ENCODE data around the gene OR10C1.
"Not testable (repeated sequence)": the region's sequence is repeated elsewhere in the genome, so short reads cannot be mapped to it uniquely, and the experiment has no call there.

OR10C1 gene, protein sequence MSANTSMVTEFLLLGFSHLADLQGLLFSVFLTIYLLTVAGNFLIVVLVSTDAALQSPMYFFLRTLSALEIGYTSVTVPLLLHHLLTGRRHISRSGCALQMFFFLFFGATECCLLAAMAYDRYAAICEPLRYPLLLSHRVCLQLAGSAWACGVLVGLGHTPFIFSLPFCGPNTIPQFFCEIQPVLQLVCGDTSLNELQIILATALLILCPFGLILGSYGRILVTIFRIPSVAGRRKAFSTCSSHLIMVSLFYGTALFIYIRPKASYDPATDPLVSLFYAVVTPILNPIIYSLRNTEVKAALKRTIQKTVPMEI

DNA sequence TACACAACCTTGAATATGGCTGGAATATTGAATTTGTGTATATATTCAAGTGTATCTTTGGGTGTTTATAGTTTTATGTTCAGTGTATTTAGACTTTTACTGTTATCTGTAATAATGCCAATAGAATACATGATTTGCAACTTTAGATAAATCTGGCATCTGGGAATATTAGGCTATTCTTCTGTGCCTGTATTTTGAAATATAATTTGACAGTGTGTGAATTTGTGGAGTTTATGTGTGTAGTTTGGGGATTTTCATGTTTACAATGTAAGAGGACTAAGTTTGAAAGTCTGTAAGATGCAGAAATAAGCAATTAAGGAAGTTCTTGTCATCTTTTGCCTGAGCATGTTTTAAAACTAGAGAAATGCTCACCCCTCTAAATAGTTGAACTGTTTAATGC lies at the start of gene OR10C1:
OR10C1 (plus strand) TSS at position 301 of the 400 bp plus-strand sequence. CDS start 710 bp downstream, outside the sequence.
- Mint-ChIP-seq H3K27me3 (peaks cover 26% of the 10 kb centered on the region), H3K36me3 (no peaks in the 10 kb centered on the region), H3K4me3 (no peak within 1 kb of the TSS)

DNA sequence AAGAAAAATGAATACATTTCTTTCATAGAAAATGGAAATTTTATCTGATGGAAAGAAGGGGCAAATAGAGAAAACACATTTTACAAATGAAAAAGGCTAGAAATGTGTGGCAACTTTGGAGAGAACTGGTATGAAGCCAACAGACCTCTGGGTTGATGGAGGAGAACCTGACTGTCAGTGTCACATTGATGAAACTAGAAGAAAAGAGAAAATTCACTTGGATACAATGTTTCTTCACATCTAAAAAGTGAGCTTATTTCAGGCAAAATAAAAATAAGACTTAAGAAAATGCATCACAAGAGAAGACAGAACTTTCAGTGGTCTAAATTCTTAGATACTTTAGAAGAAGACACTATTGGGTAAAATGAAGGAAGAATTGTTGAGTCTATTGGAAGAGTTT lies 43.8 kb upstream of the OR10C1 start, which contains the start of gene OR12D2:
OR12D2 (plus strand) TSS at position 301 of the 400 bp plus-strand sequence. CDS start 1,069 bp downstream, outside the sequence.
- Mint-ChIP-seq H3K9me3 (peaks cover 3% of the 10 kb centered on the region), H3K36me3 (no peaks in the 10 kb centered on the region), H3K4me1 (no peaks in the 10 kb centered on the region), H3K4me3 (no peak within 1 kb of the TSS), H3K27ac (no peak within 1 kb of the TSS), H3K27me3 (peaks cover 43% of the 10 kb centered on the region)
- ATAC-seq, result no peak

More for the DNA sequence above, at the start of gene OR10C1:
- Mint-ChIP-seq H3K27ac (no peak within 1 kb of the TSS), H3K9me3 (no peaks in the 10 kb centered on the region), H3K4me1 (no peaks in the 10 kb centered on the region)
- no peak for ATAC-seq

DNA sequence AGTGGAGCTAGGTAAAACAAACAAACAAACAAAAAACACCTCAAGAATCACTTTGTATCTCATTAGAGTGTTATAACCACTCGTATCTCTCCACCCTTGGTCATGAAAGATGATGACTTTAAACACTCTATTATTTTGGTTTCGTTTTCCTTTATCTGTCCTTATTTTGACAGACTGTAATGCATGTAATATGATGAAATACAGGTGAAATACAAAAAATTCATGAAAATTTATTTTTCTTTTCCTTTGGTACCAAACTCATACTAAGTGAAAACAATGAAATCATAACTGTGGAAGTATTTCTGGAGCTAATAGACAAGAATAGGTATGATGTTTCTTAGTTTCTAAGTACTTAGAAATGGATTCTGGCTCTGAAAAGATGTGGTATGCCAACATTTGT lies 39.6 kb upstream of the OR10C1 start:
- peaks cover 3% of the 10 kb centered on the region for H3K9me3 Mint-ChIP-seq
- H3K4me3 Mint-ChIP-seq, result no peak overlapping the region
- H3K27ac Mint-ChIP-seq, result no peak overlapping the region
- H3K4me1 Mint-ChIP-seq, result no peaks in the 10 kb centered on the region
- peaks cover 51% of the 10 kb centered on the region for H3K27me3 Mint-ChIP-seq
- no peaks in the 10 kb centered on the region for H3K36me3 Mint-ChIP-seq
- no peak for ATAC-seq

DNA sequence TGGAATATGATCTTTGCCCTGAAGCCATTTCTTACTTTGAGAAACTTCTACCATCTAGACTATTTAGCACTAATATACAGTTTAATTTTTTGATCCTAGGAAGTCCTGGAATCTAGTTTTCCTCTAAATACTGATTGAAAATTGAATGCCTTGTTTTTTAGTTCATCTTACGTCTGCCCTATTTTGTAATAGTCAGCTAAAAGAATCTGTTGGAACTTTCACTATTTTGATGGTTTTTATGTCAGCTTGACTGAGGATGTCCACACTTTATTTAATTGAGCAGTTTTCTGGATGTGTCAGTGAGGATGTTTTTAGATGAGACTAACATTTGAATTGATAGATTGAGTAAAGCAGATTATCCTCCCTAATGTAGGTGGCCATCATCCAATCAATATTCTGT lies 35.3 kb upstream of the OR10C1 start:
- Mint-ChIP-seq H3K27me3 (peaks cover 38% of the 10 kb centered on the region), H3K4me1 (no peaks in the 10 kb centered on the region), H3K27ac (no peak overlapping the region), H3K36me3 (no peaks in the 10 kb centered on the region), H3K9me3 (peaks cover 4% of the 10 kb centered on the region), H3K4me3 (no peak overlapping the region)
- no peak for ATAC-seq

DNA sequence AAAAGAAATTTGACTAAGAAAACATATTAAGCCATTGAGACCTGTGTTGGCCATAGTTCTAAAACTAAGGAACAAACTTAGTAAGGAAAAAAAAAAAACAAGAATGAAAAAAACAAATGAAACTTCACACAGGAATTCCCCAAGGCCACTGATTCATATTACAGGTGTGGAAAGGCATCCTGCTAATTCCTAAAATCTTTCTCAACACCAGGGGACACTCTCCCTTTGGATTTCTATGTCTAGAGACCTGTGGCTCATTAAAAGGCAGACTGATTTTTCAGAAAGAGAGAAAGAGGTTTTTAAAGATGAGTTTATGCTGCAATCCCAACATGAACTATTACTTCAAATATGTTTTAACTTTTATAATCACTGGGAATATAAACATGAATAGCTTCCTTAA lies 24.5 kb upstream of the OR10C1 start, which contains the start of gene OR12D1:
OR12D1 (plus strand) TSS at position 341 of the 400 bp plus-strand sequence.
- no peak within 1 kb of the TSS for H3K27ac Mint-ChIP-seq
- ATAC-seq, result no peak
- peaks cover 32% of the 10 kb centered on the region for H3K27me3 Mint-ChIP-seq
- peaks cover 15% of the 10 kb centered on the region for H3K9me3 Mint-ChIP-seq
- no peaks in the 10 kb centered on the region for H3K36me3 Mint-ChIP-seq
- H3K4me1 Mint-ChIP-seq, result no peaks in the 10 kb centered on the region
- H3K4me3 Mint-ChIP-seq, result no peak within 1 kb of the TSS

DNA sequence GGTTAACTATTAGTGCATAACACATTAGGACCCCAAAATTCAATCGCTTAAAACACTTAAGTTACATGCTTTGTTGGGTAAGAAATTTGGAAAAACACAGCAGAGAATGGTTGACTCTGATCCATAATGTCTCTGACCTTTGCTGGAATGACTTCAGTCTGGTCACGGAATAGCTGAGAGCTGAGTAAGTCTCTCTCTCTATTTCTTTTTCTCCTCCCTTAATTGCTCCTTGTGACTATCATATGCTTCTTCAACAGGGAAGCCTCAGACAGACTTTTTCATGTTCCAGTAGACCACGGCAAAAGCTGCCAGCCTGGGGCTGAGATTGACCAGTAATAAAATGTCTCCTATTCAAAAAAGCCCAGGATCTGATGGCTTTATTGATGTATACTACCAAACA lies 19.6 kb upstream of the OR10C1 start:
- no peak overlapping the region for H3K27ac Mint-ChIP-seq
- H3K9me3 Mint-ChIP-seq, result no peaks in the 10 kb centered on the region
- peaks cover 19% of the 10 kb centered on the region for H3K27me3 Mint-ChIP-seq
- H3K4me3 Mint-ChIP-seq, result no peak overlapping the region
- no peak for ATAC-seq
- H3K4me1 Mint-ChIP-seq, result no peaks in the 10 kb centered on the region
- no peaks in the 10 kb centered on the region for H3K36me3 Mint-ChIP-seq

DNA sequence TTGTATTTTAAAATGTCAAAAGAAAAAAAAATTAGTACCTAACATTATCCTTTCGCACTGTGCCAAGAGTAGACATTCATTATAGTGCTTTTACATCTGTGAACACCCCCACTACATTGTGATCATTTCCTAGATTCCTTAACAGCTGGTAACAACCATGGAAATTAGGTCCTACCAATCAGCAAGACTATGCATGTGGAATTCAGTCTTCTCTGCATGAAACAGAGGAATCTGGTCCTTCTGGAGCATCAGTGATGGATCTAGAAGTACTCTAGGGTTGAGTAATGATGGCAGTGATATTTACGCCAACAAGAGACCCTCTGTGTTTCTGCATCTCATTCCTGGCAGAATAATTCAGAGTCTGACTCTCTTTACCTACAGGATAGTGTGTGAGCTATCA lies 14.9 kb upstream of the OR10C1 start:
- H3K27me3 Mint-ChIP-seq, result peaks cover 28% of the 10 kb centered on the region
- H3K4me1 Mint-ChIP-seq, result no peaks in the 10 kb centered on the region
- H3K9me3 Mint-ChIP-seq, result no peaks in the 10 kb centered on the region
- no peaks in the 10 kb centered on the region for H3K36me3 Mint-ChIP-seq
- H3K4me3 Mint-ChIP-seq, result no peak overlapping the region
- ATAC-seq, result no peak
- H3K27ac Mint-ChIP-seq, result no peak overlapping the region

DNA sequence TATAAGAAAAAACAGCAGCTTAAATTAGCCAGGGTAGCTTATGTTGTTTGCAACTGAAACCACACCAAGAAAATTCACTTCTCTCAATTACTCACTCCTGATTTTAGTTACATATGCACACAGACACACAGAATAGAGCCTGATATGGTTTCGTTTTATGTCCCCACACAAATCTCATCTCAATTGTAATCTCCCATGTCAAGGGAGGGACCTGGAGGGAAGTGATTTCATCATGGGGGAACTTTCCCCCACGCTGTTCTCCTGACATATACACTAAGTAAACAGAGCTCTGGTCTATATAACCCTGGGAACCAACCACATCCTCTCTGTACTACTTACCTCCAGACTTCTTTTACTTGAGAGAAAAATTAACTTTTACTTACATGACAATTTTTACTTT lies 14.5 kb upstream of the OR10C1 start:
- Mint-ChIP-seq H3K36me3 (no peaks in the 10 kb centered on the region), H3K9me3 (no peaks in the 10 kb centered on the region), H3K27me3 (peaks cover 28% of the 10 kb centered on the region), H3K4me1 (no peaks in the 10 kb centered on the region), H3K27ac (no peak overlapping the region), H3K4me3 (no peak overlapping the region)
- ATAC-seq, result no peak

DNA sequence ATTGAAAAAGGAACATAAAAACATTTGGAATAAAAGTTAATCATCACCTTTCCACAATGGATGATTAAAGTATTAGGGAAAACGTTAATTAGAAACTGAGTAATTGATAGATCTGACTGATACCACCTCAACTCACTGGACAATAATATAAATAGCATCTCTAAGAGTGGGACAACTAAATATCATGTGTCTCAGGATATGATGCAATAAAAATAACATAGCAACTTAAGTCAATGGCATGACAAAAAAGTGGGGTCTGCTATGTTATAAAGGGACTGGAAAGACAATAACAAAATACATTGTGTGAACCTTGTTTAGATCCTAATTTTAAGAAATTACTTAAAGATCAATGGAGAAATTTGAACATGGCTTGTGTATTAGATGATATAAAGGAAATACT lies 14.0 kb upstream of the OR10C1 start:
- Mint-ChIP-seq H3K27ac (no peak overlapping the region), H3K27me3 (peaks cover 28% of the 10 kb centered on the region), H3K4me1 (no peaks in the 10 kb centered on the region), H3K4me3 (no peak overlapping the region), H3K36me3 (no peaks in the 10 kb centered on the region), H3K9me3 (no peaks in the 10 kb centered on the region)
- ATAC-seq, result no peak

DNA sequence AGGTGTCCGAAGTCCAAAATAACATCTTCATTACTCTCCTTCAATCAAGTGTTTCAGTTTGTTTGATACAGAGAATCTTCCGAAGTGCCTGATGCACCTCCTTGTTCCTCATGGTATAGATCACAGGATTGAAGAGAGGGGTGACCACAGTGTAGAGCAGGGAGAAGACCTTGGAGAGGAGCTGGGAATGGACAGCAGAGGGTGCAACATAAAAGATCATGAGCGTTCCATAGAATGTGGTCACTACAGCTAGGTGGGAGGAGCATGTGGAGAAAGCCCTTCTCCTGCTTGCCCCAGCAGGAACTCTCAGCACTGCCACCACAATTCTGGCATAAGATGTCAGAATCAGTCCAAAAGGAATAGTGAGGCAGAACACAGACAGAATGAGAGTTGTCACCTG lies 12.5 kb upstream of the OR10C1 start:
- Mint-ChIP-seq H3K4me3 (no peak overlapping the region), H3K27me3 (peaks cover 18% of the 10 kb centered on the region), H3K27ac (no peak overlapping the region), H3K4me1 (no peaks in the 10 kb centered on the region), H3K36me3 (no peaks in the 10 kb centered on the region), H3K9me3 (no peaks in the 10 kb centered on the region)
- no peak for ATAC-seq

DNA sequence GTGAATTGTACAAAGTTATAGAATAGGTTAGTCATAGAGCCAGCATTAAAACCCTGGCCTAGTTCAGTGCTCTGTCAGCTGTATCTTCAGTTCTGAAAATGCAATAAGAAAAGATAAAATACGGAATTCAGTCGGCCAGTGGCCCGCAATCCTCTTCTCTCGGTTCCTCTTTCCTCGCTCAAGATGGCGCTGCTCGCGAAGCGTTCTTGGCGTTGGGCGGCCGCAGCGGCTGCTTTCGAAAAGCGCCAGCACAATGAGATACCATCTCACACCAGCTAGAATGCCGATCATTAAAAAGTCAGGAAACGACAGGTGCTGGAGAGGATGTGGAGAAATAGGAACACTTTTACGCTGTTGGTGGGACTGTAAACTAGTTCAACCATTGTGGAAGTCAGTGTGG lies 2.4 kb upstream of the OR10C1 start:
- H3K36me3 Mint-ChIP-seq, ATAC-seq, H3K9me3 Mint-ChIP-seq, H3K4me1 Mint-ChIP-seq, H3K27ac Mint-ChIP-seq, H3K4me3 Mint-ChIP-seq: not testable (repeated sequence)
- peaks cover 30% of the 10 kb centered on the region for H3K27me3 Mint-ChIP-seq

DNA sequence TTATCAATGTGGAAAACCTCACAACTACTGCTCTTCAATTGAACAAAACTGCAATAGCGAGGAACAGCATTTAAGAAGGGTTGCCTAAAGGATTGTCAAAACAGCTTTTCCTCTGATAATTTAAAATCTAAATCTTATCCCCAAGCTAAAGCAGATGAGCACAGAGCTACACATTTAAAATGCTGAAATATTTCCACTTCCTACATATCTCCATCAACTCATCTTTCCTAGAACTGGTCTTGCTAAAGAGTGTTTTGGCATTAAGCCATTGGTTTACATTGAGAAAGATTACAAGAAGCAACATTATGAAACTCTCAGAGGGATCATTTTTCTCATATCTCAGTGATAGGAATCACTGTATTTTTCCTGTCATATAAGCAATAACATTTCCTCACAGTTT lies 3.6 kb downstream of the OR10C1 start:
- no peak for ATAC-seq
- H3K36me3 Mint-ChIP-seq, result no peaks in the 10 kb centered on the region
- H3K4me3 Mint-ChIP-seq, result no peak overlapping the region
- peaks cover 7% of the 10 kb centered on the region for H3K9me3 Mint-ChIP-seq
- no peaks in the 10 kb centered on the region for H3K4me1 Mint-ChIP-seq
- H3K27ac Mint-ChIP-seq, result no peak overlapping the region
- peaks cover 46% of the 10 kb centered on the region for H3K27me3 Mint-ChIP-seq

DNA sequence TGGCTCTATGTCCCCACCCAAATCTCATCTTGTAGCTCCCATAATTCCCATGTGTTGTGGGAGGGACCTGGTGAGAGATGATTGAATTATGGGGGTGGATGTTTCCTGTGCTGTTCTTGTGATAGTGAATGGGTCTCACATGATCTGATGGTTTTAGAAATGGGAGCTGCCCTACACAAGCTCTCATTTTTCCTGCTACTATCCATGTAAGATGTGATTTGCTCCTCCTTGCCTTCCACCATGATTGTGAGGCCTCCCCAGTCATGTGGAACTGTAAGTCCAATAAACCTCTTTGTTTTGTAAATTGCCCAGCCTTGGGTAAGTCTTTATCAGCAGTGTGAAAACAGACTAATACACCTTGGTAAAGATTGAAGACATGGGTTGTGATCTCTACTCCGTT lies 4.9 kb downstream of the OR10C1 start:
- ATAC-seq, H3K4me3 Mint-ChIP-seq, H3K9me3 Mint-ChIP-seq, H3K27ac Mint-ChIP-seq, H3K4me1 Mint-ChIP-seq, H3K36me3 Mint-ChIP-seq: not testable (repeated sequence)
- peaks cover 52% of the 10 kb centered on the region for H3K27me3 Mint-ChIP-seq

DNA sequence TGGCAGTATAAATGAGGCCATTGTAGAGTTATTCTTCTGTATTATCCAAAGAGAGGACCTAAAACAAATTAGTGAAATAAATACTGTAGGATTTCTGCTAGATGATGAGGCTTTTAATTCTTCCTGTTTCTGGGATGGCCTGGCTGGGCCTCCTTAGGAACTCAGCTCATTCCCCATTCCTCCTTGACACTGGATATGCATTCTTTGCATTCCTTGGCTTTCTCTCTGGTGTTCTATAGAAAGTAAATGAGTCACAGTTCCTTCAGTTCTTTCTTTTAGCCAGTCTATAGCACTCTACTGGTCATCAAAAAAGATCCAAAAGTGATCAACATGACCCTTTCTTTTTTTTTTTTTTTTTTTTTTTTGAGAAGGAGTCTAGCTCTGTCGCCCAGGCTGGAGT lies 8.6 kb downstream of the OR10C1 start:
- Mint-ChIP-seq H3K4me1 (no peaks in the 10 kb centered on the region), H3K4me3 (no peak overlapping the region), H3K27me3 (peaks cover 41% of the 10 kb centered on the region), H3K9me3 (peaks cover 12% of the 10 kb centered on the region), H3K27ac (no peak overlapping the region), H3K36me3 (no peaks in the 10 kb centered on the region)
- ATAC-seq, result no peak

DNA sequence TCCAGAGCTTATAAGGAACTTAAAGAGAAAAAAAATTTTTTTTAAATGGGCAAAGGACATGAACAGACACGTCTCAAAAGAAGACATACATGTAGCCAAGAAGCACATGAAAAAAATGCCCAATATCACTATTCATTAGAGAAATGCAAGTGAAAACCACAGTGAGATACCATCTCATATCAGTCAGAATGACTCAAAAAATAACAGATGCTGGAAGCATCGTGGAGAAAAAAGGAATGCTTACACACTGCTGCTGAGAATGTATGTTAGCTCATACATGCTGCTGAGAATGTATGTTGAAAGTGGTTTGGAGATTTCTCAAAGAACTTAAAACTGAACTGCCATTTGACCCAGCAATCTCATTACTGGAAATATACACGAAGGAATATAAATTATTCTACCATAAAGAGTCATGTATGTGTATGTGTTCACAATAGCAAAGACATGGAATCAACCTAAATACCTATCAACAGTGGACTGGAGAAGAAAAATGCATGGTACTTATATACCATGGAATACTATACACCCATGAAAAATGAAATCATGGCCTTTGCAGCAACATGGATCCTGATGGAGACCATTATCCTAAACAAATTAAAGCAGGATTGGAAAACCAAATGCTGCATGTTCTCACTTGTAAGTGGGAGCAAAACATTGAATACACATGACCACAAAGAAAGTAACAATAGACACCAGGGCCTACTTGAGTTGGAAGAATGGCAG lies 12.5 kb downstream of the OR10C1 start:
- no peaks in the 10 kb centered on the region for H3K4me1 Mint-ChIP-seq
- no peak overlapping the region for H3K4me3 Mint-ChIP-seq
- H3K27ac Mint-ChIP-seq, result no peak overlapping the region
- H3K9me3 Mint-ChIP-seq, result peaks cover 5% of the 10 kb centered on the region
- H3K27me3 Mint-ChIP-seq, result peaks cover 18% of the 10 kb centered on the region
- ATAC-seq, result no peak
- no peaks in the 10 kb centered on the region for H3K36me3 Mint-ChIP-seq

DNA sequence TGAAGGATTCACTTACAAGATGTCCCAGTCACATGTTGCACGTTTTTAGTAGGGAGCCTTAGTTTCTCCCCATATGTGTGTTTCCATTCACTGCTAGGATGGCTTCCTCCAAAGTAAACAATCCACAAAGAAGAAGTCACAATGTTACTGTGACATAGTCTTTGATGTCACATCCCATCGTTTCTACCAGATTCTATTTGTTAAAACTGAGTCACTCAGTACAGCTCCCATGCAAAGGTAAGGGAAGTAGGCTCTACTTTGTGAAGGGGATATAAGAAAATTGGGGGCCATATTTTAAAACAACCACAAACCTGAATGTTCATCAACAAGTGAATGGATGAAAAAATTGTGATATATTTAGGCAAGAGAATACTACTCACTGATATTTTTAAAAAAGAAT lies 17.9 kb downstream of the OR10C1 start, which contains the start of the genes OR11A1 and OR2H1:
OR11A1 (minus strand) TSS at position 101 of the 400 bp plus-strand sequence. CDS start 29,430 bp downstream, outside the sequence.
OR2H1 (plus strand) TSS at position 185 of the 400 bp plus-strand sequence. CDS start 4,615 bp downstream, outside the sequence.
- peaks cover 3% of the 10 kb centered on the region for H3K27me3 Mint-ChIP-seq
- H3K4me3 Mint-ChIP-seq, result no peak within 1 kb of the TSS
- no peaks in the 10 kb centered on the region for H3K4me1 Mint-ChIP-seq
- no peaks in the 10 kb centered on the region for H3K36me3 Mint-ChIP-seq
- ATAC-seq, result no peak
- no peak within 1 kb of the TSS for H3K27ac Mint-ChIP-seq
- H3K9me3 Mint-ChIP-seq, result no peaks in the 10 kb centered on the region
